VCaP (cell line): ENCODE results near the gene ATXN2.
"Not testable (repeated sequence)": the region's sequence is repeated elsewhere in the genome, so short reads cannot be mapped to it uniquely, and the experiment has no call there.

Experiments
- H3K27ac ChIP-seq: fragments of 450-650 bp; 2 replicates; pipeline ENCODE4 v1.5.1; 2017
- TF ChIP-seq, protein P1 (sequence below): fragments of 450-650 bp; conservative IDR thresholded peaks from 2 replicates; pipeline ENCODE4 v1.5.1; 2017; ENCODE audit warnings: mild to moderate bottlenecking, moderate library complexity

The ATXN2 gene

DNA sequence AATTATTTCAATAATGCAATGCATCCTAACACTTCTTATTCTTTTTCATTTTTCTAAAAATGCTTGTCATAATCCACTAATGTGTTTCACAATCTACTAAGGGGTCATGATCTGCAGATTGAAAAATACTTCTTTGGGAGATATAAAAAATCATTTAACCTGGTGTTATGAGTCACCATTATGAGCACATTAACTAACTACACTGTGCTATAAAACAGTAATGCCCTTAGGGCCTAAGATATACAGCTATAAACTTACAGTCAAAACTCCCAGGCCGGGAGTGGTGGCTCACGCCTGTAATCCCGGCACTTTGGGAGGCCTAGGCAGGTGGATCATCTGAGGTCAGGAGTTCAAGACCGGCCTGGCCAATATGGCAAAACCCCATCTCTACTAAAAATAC is 14.2 kb downstream of the ATXN2 start:
- H3K27ac ChIP-seq: no peak overlapping the region
- TF ChIP-seq, protein P1, sequence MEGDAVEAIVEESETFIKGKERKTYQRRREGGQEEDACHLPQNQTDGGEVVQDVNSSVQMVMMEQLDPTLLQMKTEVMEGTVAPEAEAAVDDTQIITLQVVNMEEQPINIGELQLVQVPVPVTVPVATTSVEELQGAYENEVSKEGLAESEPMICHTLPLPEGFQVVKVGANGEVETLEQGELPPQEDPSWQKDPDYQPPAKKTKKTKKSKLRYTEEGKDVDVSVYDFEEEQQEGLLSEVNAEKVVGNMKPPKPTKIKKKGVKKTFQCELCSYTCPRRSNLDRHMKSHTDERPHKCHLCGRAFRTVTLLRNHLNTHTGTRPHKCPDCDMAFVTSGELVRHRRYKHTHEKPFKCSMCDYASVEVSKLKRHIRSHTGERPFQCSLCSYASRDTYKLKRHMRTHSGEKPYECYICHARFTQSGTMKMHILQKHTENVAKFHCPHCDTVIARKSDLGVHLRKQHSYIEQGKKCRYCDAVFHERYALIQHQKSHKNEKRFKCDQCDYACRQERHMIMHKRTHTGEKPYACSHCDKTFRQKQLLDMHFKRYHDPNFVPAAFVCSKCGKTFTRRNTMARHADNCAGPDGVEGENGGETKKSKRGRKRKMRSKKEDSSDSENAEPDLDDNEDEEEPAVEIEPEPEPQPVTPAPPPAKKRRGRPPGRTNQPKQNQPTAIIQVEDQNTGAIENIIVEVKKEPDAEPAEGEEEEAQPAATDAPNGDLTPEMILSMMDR: no peak

DNA sequence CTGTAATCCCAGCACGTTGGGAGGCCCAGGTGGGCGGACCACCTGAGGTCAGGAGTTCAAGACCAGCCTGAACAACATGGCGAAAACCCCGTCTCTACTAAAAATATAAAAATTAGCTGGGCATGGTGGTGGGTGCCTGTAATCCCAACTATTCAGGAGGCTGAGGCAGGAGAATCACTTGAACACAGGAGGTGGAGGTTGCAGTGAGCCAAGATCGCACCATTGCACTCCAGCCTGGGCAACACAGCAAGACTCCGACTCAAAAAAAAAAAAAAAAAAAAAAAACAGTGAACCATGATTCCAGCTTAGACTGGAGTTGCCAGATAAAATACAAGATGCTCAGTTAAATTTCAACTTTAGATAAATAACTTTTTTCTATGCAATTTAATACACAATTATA is 15.6 kb downstream of the ATXN2 start:
- H3K27ac ChIP-seq: not testable (repeated sequence)

DNA sequence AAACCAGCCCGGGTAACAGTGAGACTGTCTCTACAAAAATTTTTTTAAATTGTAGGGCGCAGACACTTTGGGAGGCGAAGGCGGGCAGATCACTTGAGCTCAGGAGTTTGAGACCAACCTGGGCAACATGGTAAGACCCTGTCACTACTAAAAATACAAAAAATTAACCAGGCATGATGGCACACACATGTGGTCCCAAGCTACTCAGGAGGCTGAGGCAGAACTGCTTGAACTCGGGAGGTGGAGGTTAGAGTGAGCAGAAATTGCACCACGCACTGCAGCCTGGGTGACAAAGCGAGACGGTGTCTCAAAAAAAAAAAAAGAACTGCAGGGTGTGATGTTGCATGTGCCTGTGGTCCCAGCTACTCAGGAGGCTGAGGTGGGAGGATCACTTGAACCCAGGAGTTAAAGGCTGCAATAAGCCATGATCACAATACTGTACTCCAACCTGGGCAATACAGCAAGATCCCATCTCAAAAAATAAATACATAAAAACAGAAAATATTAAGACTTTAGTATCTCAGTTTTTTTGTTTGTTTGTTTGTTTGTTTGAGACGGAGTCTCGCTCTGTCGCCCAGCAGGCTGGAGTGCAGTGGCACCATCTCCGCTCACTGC is 16.9 kb downstream of the ATXN2 start:
- H3K27ac ChIP-seq: no peak overlapping the region
- TF ChIP-seq, protein P1: no peak

DNA sequence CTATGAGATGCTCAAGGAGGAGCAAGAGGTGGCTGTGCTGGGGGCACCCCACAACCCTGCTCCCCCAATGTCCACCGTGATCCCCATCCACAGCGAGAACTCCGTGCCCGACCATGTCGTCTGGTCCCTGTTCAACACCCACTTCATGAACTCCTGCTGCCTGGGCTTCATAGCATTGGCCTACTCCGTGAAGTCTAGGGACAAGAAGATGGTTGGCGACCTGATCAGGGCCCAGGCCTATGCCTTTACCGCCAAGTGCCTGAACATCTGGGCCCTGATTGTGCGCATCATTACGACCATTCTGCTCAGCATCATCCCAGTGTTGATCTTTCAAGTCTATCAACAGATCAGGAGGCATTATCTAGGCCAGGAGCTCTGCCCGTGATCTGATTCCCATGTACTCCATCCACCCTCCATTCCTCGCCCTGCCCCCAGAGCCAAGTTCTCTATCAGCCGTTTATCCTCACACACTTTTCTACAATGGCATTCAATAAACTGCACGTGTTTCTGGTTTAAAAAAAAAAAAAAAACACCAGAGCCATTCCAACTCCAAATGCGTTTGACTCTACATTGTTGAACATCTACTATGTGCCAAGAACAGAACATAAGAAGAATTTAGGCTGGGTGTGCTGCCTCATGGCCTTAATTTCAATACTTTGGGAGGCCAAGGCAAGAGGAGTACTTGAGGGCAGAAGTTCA is 17.5 kb downstream of the ATXN2 start:
- TF ChIP-seq, protein P1: no peak
- H3K27ac ChIP-seq: no peak overlapping the region

DNA sequence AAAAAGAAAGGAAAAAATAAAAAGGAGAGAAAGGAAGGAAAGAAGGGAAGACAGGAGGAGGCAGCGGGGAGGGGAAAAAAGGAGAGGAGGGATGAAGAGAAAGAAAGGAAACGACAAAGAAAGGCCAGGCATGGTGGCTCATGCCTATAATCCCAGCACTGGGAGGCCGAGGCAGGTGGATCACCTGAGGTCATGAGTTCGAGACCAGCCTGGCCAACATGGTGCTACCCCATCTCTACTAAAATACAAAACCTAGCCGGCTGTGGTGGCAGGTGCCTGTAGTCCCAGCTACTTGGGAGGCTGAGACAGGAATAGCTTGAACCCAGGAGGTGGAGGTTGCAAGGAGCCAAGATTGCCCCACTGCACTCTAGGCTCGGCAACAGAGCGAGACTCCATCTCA is 18.4 kb downstream of the ATXN2 start:
- TF ChIP-seq, protein P1: no peak

DNA sequence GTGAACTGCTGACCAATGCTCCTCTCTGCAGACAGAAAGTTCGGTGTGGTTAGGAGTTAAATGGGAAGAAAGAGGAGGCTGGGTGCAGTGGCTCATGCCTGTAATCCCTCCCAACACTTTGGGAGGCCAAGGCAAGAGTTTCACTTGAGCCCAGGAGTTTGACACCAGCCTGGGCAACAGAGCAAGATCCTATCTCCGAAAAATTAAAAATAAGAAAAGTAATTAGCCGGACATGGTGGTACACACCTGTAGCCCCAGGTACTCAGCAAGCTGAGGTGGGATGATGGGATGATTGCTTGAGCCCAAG is 19.0 kb downstream of the ATXN2 start:
- TF ChIP-seq, protein P1: no peak
- H3K27ac ChIP-seq: 0 out of 2 replicates have a peak overlapping the region, but pooled peaks have one; percentile 17

More for the DNA sequence above, 18.4 kb downstream of the ATXN2 start:
- H3K27ac ChIP-seq: no peak overlapping the region

DNA sequence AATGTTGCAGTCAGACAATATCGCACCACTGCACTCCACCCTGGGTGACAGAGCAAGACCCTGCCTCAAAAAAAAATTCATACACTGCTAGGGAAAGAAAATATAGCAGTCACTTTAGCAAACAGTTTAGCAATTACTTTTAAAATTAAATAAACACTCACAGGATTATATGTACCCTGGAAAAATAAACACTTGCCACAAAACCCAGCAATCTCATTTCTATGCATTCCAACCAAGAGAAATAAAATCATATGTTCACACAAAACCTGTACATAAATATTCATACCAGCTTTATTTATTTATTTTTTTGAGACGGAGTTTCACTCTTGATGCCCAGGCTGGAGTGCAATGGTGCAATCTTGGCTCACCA is 20.2 kb downstream of the ATXN2 start:
- TF ChIP-seq, protein P1: no peak
- H3K27ac ChIP-seq: peak overlapping the region; percentile 17; the same call in 1 of the 2 replicates

DNA sequence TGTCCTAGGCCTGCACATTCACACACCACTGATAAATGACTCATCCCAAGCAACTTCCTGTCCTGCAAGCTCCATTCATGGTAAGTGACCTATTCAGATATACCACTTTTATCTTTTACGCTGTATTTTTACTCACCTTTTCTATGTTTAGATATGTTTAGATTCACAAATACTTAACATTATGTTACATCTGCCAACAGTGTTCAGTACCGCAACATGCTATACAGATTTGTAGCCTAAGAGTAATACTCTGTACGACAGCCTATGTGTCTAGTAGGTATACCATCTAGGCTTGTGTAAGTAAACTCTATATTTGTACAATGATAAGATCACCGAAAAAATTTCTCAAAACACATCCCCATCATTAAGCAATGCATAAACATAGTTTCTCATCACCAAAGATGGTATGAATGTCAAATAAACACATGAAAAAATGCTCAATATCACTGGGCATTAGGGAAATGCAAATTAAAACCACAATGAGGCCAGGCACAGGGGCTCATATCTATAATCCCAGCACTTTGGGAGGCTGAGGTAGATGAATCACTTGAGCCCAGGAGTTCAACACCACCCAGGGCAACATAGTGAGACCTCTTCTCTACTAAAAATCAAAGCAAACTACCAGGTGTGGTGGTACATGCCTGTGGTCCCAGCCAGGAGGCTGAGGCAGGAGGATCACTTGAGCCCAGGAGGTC is 20.7 kb downstream of the ATXN2 start:
- H3K27ac ChIP-seq: peak overlapping the region; percentile 17; the same call in 1 of the 2 replicates
- TF ChIP-seq, protein P1: no peak
